ENCODE data around the gene ZNF521. TPM values are rescaled to one million over a fixed set of nuclear protein-coding genes. Genes with fewer than 3 reads are reported as not detected.

The ZNF521 gene
- total RNA-seq, 2 donors from 2014 or later: 21.4 to 26.9 TPM

DNA sequence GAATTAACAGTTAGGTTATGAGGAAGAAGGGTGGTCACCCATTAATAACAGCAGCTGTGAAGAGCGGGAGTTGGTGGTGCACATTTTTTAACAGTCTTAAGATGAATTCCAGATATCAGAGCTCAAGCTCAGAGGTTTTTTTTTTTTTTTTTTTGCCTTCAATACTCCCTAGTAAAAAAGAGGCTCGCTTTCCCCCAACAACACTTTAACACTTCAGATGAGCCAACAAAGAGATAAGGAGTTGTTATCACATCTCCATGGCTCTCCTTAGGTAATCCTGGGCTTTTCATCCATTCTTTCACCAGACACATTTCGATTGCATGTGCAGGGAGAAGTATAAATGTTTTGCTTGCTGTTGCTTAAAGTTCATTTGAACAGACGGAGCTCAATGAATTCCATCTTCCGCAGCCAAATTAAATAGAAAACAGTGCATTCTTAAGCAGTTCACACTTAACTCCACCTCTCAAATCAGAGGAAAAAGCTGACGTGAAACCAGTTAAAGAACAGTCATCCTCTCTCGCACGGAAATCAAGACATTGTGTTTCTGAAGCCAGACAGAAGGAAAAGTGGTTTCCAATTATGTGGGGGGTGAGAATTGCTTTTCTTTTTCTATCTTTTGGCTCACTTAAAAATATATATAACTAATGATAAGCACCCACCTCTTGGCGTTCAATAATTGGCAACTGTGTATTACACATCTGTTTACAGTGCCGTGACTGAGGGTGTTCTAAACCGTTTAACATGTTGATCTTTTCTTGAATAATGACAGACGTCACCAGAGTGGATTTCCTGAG, 118.2 kb downstream of the ZNF521 start:
- peaks cover 25% of the 10 kb centered on the region for H3K4me1 ChIP-seq (ENCODE audit: control insufficient read depth, insufficient read depth, low read length)
- no peak for DNase-seq
- H3K9me3 ChIP-seq (ENCODE audit: control insufficient read depth, low read length): no peaks in the 10 kb centered on the region
- Mint-ChIP-seq H3K27ac (peak overlapping the region; percentile 56), H3K4me1 (peaks cover 48% of the 10 kb centered on the region), H3K9me3 (no peaks in the 10 kb centered on the region), H3K36me3 (ENCODE audit: low read depth) (no peaks in the 10 kb centered on the region), H3K27me3 (ENCODE audit: insufficient read depth) (no peaks in the 10 kb centered on the region), H3K4me3 (peak overlapping the region; percentile 0)
- H3K27me3 ChIP-seq (ENCODE audit: control insufficient read depth, insufficient read depth, low read length, poor library complexity, severe bottlenecking): peaks cover 13% of the 10 kb centered on the region
- 67 to 74% methylated on average over 2 to 11 of the region's 12 CpGs for WGBS, 2 experiments (ENCODE audit: insufficient coverage in 1 of 2, insufficient read length in 1 of 2)
- TF ChIP-seq, protein P1, sequence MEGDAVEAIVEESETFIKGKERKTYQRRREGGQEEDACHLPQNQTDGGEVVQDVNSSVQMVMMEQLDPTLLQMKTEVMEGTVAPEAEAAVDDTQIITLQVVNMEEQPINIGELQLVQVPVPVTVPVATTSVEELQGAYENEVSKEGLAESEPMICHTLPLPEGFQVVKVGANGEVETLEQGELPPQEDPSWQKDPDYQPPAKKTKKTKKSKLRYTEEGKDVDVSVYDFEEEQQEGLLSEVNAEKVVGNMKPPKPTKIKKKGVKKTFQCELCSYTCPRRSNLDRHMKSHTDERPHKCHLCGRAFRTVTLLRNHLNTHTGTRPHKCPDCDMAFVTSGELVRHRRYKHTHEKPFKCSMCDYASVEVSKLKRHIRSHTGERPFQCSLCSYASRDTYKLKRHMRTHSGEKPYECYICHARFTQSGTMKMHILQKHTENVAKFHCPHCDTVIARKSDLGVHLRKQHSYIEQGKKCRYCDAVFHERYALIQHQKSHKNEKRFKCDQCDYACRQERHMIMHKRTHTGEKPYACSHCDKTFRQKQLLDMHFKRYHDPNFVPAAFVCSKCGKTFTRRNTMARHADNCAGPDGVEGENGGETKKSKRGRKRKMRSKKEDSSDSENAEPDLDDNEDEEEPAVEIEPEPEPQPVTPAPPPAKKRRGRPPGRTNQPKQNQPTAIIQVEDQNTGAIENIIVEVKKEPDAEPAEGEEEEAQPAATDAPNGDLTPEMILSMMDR (conservative IDR thresholded peaks at IDR 0.05): no peak
- no peak overlapping the region for H3K27ac ChIP-seq (ENCODE audit: low read depth, low read length)
- no peak overlapping the region for H3K9ac ChIP-seq (ENCODE audit: extremely low read depth, low read length, poor library complexity, severe bottlenecking)
- H3K4me3 ChIP-seq (ENCODE audit: low read length): no peak overlapping the region
- no peaks in the 10 kb centered on the region for H3K36me3 ChIP-seq (ENCODE audit: control insufficient read depth, insufficient read depth, low read length)

DNA sequence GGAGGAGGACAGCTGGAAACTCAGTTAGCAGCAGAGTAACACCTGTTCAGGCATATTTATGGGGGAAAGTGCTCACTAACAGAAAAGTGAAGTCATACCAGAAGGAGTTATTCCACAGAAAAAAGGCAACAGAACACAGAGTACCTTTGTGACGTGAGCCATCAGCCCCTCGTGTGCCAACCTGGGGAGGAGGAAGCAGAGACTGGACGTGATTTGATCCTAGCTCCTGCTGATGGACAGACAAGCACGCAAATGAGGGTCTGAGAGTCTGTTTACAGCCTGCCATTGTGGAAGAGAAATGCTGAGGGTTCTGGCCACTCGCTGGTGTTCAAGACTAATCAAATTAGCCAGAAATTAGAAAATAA, 120.7 kb downstream of the ZNF521 start:
- Mint-ChIP-seq H3K36me3 (ENCODE audit: low read depth) (peaks cover 14% of the 10 kb centered on the region), H3K27ac (no peak overlapping the region), H3K4me3 (no peak overlapping the region), H3K9me3 (no peaks in the 10 kb centered on the region), H3K27me3 (ENCODE audit: insufficient read depth) (no peaks in the 10 kb centered on the region), H3K4me1 (peaks cover 48% of the 10 kb centered on the region)
- Histone ChIP-seq H3K4me3 (ENCODE audit: low read length) (no peak overlapping the region), H3K9ac (ENCODE audit: extremely low read depth, low read length, poor library complexity, severe bottlenecking) (no peak overlapping the region), H3K27ac (ENCODE audit: low read depth, low read length) (peak overlapping the region; percentile 29), H3K4me1 (ENCODE audit: control insufficient read depth, insufficient read depth, low read length) (peaks cover 25% of the 10 kb centered on the region), H3K9me3 (ENCODE audit: control insufficient read depth, low read length) (no peaks in the 10 kb centered on the region), H3K27me3 (ENCODE audit: control insufficient read depth, insufficient read depth, low read length, poor library complexity, severe bottlenecking) (no peaks in the 10 kb centered on the region), H3K36me3 (ENCODE audit: control insufficient read depth, insufficient read depth, low read length) (peaks cover 10% of the 10 kb centered on the region)
- TF ChIP-seq, protein P1 (conservative IDR thresholded peaks at IDR 0.05): no peak
- WGBS, 2 experiments (ENCODE audit: insufficient coverage in 1 of 2, insufficient read length in 1 of 2): 92 to 96% methylated on average over 5 of the region's 5 CpGs
- DNase-seq: no peak

DNA sequence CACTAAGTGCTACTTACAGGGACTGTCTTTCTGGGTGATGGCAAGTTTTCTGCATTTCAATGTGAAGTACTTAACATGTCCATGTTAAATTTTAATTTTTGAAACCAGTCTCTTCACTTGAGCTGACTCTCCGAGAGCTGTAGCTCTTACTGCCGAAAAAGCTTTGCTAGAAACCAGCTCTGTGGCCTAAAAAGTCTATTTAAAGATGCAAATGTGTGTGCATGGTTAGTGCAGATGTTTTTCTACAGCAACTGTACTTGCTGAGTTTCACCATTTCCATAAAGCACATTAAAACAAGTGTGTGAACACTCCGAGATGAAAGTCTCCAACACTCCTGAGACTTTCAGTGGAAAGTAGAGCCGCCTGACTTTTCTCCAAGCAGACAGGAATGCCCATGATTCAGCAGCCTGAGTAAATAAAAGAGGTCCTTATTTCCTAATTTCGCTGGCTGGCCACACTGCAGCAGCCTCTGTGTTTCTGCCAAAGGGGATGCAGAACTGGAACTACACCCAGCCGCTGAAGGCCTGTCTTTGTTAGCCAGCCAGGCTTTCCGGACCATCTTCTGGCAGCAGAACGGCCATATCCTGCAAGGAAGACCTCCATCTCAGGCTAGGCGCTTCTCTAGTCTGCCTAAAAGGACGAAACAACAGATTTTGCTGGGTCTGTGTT, 121.2 kb downstream of the ZNF521 start:
- H3K27me3 Mint-ChIP-seq (ENCODE audit: insufficient read depth): no peaks in the 10 kb centered on the region
- no peak overlapping the region for H3K4me3 Mint-ChIP-seq
- TF ChIP-seq, protein P1 (conservative IDR thresholded peaks at IDR 0.05): no peak
- H3K9me3 ChIP-seq (ENCODE audit: control insufficient read depth, low read length): no peaks in the 10 kb centered on the region
- WGBS, 2 experiments (ENCODE audit: insufficient coverage in 1 of 2, insufficient read length in 1 of 2): 90 to 95% methylated on average over 8 to 10 of the region's 10 CpGs
- H3K36me3 ChIP-seq (ENCODE audit: control insufficient read depth, insufficient read depth, low read length): peaks cover 15% of the 10 kb centered on the region
- H3K9ac ChIP-seq (ENCODE audit: extremely low read depth, low read length, poor library complexity, severe bottlenecking): no peak overlapping the region
- H3K27me3 ChIP-seq (ENCODE audit: control insufficient read depth, insufficient read depth, low read length, poor library complexity, severe bottlenecking): no peaks in the 10 kb centered on the region
- H3K9me3 Mint-ChIP-seq: no peaks in the 10 kb centered on the region
- H3K36me3 Mint-ChIP-seq (ENCODE audit: low read depth): peaks cover 19% of the 10 kb centered on the region
- peaks cover 25% of the 10 kb centered on the region for H3K4me1 ChIP-seq (ENCODE audit: control insufficient read depth, insufficient read depth, low read length)
- no peak overlapping the region for H3K4me3 ChIP-seq (ENCODE audit: low read length)
- peak overlapping the region; percentile 29 for H3K27ac ChIP-seq (ENCODE audit: low read depth, low read length)
- H3K27ac Mint-ChIP-seq: no peak overlapping the region
- peaks cover 48% of the 10 kb centered on the region for H3K4me1 Mint-ChIP-seq
- peak; percentile 45 for DNase-seq
